IMR-90 (cell line): ENCODE measurements around the gene TNFRSF4. TPM values are rescaled to one million over a fixed set of nuclear protein-coding genes. Genes with fewer than 3 reads are reported as not detected.

Source experiments
- ATAC-seq: fragments of 200-7000 bp; cut with Tn5 transposase; 2 replicates; pipeline ENCODE4 v1.9.1; 2020; ENCODE audit warnings: low read depth, mild to moderate bottlenecking, moderate library complexity
- BruUV-seq: library from RNA; stranded (reverse); fragments of 400-500 nt; replicated peaks from 2 replicates; lab custom pipeline; 2021; lab: Mats Ljungman, UMichigan
- CTCF ChIA-PET: fragments of 300-600 bp; formaldehyde crosslinking; extraction: SDS; loops from one replicate; lab custom pipeline; 2021; ENCODE audit warnings: antibody characterized with exemption; lab: Yijun Ruan, JAX
- POLR2A ChIA-PET: fragments of 300-600 bp; sonication (Branson Sonifier 250); formaldehyde crosslinking; loops from one replicate; lab custom pipeline; 2022; ENCODE audit warnings: antibody characterized with exemption; ENCODE audit not compliant: unreplicated experiment; lab: Charles Lee
- DNase-seq: peaks from one replicate; pipeline ENCODE4 v3.0.0; 2013
- H2AFZ ChIP-seq: replicated peaks from 2 replicates; pipeline ENCODE3; 2013; ENCODE audit warnings: low read length, mild to moderate bottlenecking; ENCODE audit not compliant: poor library complexity
- H2AK5ac ChIP-seq: 2 replicates; pipeline ENCODE4 v1.6.1; 2013; ENCODE audit warnings: low read depth, low read length, inconsistent platforms
- H2AK9ac ChIP-seq: replicated peaks from 2 replicates; pipeline ENCODE3; 2013; ENCODE audit warnings: mild to moderate bottlenecking, low read depth, low read length, moderate library complexity; ENCODE audit not compliant: poor library complexity
- H2BK120ac ChIP-seq: 2 replicates; pipeline ENCODE4 v1.6.1; 2013; ENCODE audit warnings: low read depth, low read length, inconsistent platforms
- H2BK15ac ChIP-seq: 3 replicates; pipeline ENCODE4 v1.6.1; 2013; ENCODE audit warnings: low read depth, low read length, inconsistent platforms
- H2BK20ac ChIP-seq: 2 replicates; pipeline ENCODE4 v1.6.1; 2013; ENCODE audit warnings: low read depth, mild to moderate bottlenecking, inconsistent platforms, low read length, moderate library complexity
- H2BK5ac ChIP-seq: 2 replicates; pipeline ENCODE4 v1.6.1; 2013; ENCODE audit warnings: mild to moderate bottlenecking, low read depth, low read length, inconsistent platforms; ENCODE audit not compliant: poor library complexity, severe bottlenecking
- H3K14ac ChIP-seq: replicated peaks from 2 replicates; pipeline ENCODE4 v1.6.1; 2013; ENCODE audit warnings: low read depth, low read length, inconsistent platforms
- H3K18ac ChIP-seq: 2 replicates; pipeline ENCODE4 v1.6.1; 2013; ENCODE audit warnings: low read depth, low read length, control low read depth
- H3K23ac ChIP-seq: 2 replicates; pipeline ENCODE4 v1.6.1; 2013; ENCODE audit warnings: low read depth, low read length, inconsistent platforms
- H3K27ac ChIP-seq: 2 replicates; pipeline ENCODE4 v1.5.1; 2013; ENCODE audit warnings: mild to moderate bottlenecking, control low read depth, low read length; ENCODE audit not compliant: insufficient read depth
- H3K27me3 ChIP-seq: 2 replicates; pipeline ENCODE4 v1.6.1; 2013; ENCODE audit warnings: low read length; ENCODE audit not compliant: control insufficient read depth, insufficient read depth
- H3K36me3 ChIP-seq: 2 replicates; pipeline ENCODE4 v1.6.1; 2013; ENCODE audit warnings: low read length, mixed read lengths; ENCODE audit not compliant: control insufficient read depth, insufficient read depth
- H3K4ac ChIP-seq: 2 replicates; pipeline ENCODE4 v1.6.1; 2013; ENCODE audit warnings: low read depth, low read length, inconsistent platforms
- H3K4me1 ChIP-seq: 2 replicates; pipeline ENCODE4 v1.6.1; 2013; ENCODE audit warnings: low read length, mixed read lengths; ENCODE audit not compliant: control insufficient read depth, insufficient read depth
- H3K4me2 ChIP-seq: 2 replicates; pipeline ENCODE4 v1.6.1; 2013; ENCODE audit warnings: low read depth, mild to moderate bottlenecking, control low read depth, low read length, moderate library complexity
- H3K4me3 ChIP-seq: 2 replicates; pipeline ENCODE4 v1.5.1; 2013; ENCODE audit warnings: low read depth, mild to moderate bottlenecking, control low read depth, low read length, moderate library complexity; ENCODE audit not compliant: insufficient read depth
- H3K56ac ChIP-seq: 2 replicates; pipeline ENCODE4 v1.6.1; 2013; ENCODE audit warnings: low read length, inconsistent platforms; ENCODE audit not compliant: insufficient read depth; ENCODE audit errors: extremely low read depth
- H3K79me1 ChIP-seq, 2 experiments: 2 replicates each; pipeline ENCODE4 v1.6.1; 2013; ENCODE audit warnings: low read length in 2 of 2, inconsistent platforms in 1 of 2, low read depth in 1 of 2
- H3K9ac ChIP-seq: 2 replicates; pipeline ENCODE4 v1.6.1; 2013; ENCODE audit warnings: low read depth, low read length, control low read depth
- H3K9me1 ChIP-seq: 2 replicates; pipeline ENCODE4 v1.6.1; 2013; ENCODE audit warnings: low read length, inconsistent platforms; ENCODE audit not compliant: insufficient read depth
- H3K9me3 ChIP-seq: 2 replicates; pipeline ENCODE4 v1.6.1; 2013; ENCODE audit warnings: low read length; ENCODE audit not compliant: control insufficient read depth, insufficient read depth
- H4K20me1 ChIP-seq: 2 replicates; pipeline ENCODE4 v1.6.1; 2013; ENCODE audit warnings: low read length, inconsistent platforms; ENCODE audit not compliant: insufficient read depth
- H4K5ac ChIP-seq: 2 replicates; pipeline ENCODE4 v1.6.1; 2013; ENCODE audit warnings: mild to moderate bottlenecking, low read depth, low read length, control low read depth
- H4K8ac ChIP-seq, 2 experiments: 2 replicates each; pipeline ENCODE4 v1.6.1; 2013; ENCODE audit warnings: low read depth in 2 of 2, low read length in 2 of 2, control low read depth in 1 of 2, inconsistent platforms in 1 of 2
- H4K91ac ChIP-seq: 2 replicates; pipeline ENCODE4 v1.6.1; 2013; ENCODE audit warnings: low read depth, low read length, inconsistent platforms; ENCODE audit not compliant: insufficient read depth
- BHLHE40 ChIP-seq: fragments of 150-350 bp; IDR thresholded peaks from 2 replicates; pipeline ENCODE4 v1.6.1; 2016; ENCODE audit warnings: mild to moderate bottlenecking, low read depth, low read length
- CEBPB ChIP-seq: IDR thresholded peaks from 2 replicates; pipeline ENCODE4 v1.6.1; 2012; ENCODE audit warnings: low read depth, low read length, improper control_type of control experiment
- FOS ChIP-seq: fragments of 150-350 bp; IDR thresholded peaks from 2 replicates; pipeline ENCODE4 v1.6.1; 2016; ENCODE audit warnings: low read depth, low read length
- MXI1 ChIP-seq: IDR thresholded peaks from 2 replicates; pipeline ENCODE4 v1.6.1; 2012; ENCODE audit warnings: low read depth, mild to moderate bottlenecking, low read length, moderate library complexity, borderline replicate concordance
- POLR2A ChIP-seq: IDR thresholded peaks from 2 replicates; pipeline ENCODE4 v1.6.1; 2012; ENCODE audit warnings: mild to moderate bottlenecking, low read depth, low read length
- RAD21 ChIP-seq: IDR thresholded peaks from 2 replicates; pipeline ENCODE4 v1.6.1; 2012; ENCODE audit warnings: low read length, improper control_type of control experiment
- WGBS, 2 experiments: methylation state at CpG; one replicate each; pipeline versions ENCODE4 v1.1.5 to v1.1.7; 2013; ENCODE audit warnings: missing lambda C conversion rate in 2 of 2; ENCODE audit not compliant: insufficient read length in 1 of 2; ENCODE audit errors: extremely low coverage in 2 of 2; 5-methylcytosine and 5-hydroxymethylcytosine counted together
- dilution Hi-C: fragments of 300-500 bp; cut with HindIII; formaldehyde crosslinking; loops from one replicate; pipeline ENCODE4 v1.14.3; 2018; ENCODE audit warnings: low sequenced_read_pairs; ENCODE audit not compliant: unreplicated experiment
- in situ Hi-C: fragments of 300-500 bp; cut with MboI; formaldehyde crosslinking; loops from 3 replicates; pipeline ENCODE4 v1.14.3; 2019; ENCODE audit warnings: low sequenced_read_pairs, inconsistent platforms, mixed read lengths
- intact Hi-C: fragments of 100-400 bp; cut with micrococcal nuclease; formaldehyde crosslinking; loops from 2 replicates; pipeline ENCODE4 v1.10.0; 2022
- polyA plus RNA-seq, 3 experiments: library from polyadenylated mRNA; depleted of rRNA; stranded (reverse); fragments of >200 nt; gene quantifications; 2 replicates each; pipeline ENCODE4 v1.2.3, GENCODE V29; 2012; ENCODE audit warnings: low replicate concordance in 1 of 3
- total RNA-seq: library from RNA; depleted of rRNA; stranded (reverse); fragments of >200 nt; gene quantifications from 2 replicates; pipeline ENCODE4 v1.2.3, GENCODE V29; 2012

The TNFRSF4 gene
- total and polyA plus RNA-seq, 2 of the 4 experiments (the other 2 are of a cell fraction): 0.15 TPM; not detected in 1

DNA sequence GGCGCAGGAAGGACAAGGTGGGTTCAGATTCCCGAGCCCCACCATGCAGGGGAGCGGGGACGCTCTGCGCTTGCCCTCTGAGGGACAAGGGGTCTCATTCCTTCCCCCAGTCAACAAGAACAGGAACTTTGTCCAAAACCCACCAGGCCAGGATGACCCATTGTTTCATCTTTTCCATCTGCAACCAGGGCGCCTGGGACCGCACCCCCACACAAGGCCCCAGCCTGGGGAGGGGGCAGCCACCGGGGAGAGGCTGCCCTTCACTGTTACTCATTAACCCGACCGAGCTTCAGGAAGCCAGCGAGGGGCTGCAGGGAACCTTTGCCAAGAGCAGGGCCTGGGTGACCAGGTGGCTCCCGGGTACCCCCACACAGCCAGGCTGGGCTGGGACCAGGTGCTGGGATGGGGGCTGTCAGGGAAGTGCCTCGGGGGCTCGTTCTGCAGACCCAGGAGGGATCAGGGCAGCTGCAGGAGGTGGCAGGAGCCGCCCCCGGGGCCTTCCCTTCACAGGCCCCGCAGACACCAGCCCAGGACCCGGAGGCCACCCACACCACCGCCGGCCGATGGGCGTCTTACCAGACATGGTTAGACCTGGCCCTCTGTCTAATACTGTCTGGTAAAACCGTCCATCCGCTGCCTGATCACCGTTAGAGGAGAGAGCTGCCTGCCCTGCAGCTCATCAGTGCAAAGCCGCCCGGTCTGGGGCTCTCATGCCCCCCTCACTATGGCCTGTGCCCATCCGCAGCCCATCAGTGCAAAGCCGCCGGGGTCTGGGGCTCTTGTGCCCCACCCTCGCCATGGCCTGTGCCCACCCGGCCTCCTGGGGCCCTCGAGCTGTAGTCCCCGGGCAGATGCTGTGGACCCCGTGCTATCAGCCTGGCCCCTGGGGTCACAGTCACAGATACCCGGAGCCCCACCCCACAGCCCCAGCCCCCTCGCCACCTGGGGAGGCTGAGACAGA is 45.2 kb downstream of the TNFRSF4 start (continued):
- TF ChIP-seq BHLHE40 (no peak), POLR2A (no peak)

DNA sequence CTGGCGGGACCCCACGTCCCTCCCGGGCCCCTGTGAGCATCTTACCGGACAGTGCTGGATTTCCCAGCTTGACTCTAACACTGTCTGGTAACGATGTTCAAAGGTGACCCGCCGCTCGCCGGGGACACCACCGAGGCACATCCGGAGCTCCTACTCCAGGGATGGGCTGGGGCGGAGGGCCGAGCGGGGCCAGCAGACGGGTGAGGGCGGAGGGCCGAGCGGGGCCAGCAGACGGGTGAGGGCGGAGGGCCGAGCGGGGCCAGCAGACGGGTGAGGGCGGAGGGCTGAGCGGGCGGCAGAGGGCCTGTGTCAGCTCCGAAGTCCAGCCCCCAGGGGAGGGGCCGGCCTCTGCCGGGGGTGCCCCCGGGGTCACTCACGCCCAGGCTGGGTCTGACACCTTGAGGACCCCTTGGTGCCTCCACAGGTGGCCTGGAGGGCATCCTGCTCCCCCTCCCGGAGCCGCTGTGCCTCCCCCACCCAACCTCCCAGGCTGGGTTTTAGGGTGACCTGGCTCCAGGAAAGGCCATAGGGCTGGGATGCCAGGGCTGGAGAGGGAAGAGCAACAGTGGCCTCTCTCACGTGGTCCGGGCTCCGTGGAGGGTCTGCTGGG is 46.0 kb downstream of the TNFRSF4 start:
- no peak overlapping the region for H3K4ac ChIP-seq
- CTCF ChIA-PET: no interaction called here
- DNase-seq (no peak), ATAC-seq (no peak)
- H4K91ac ChIP-seq: no peak overlapping the region
- no peaks in the 10 kb centered on the region for H3K9me3 ChIP-seq
- H2BK20ac ChIP-seq: no peak overlapping the region
- H3K14ac ChIP-seq: no peak overlapping the region
- H3K4me2 ChIP-seq: no peak overlapping the region
- POLR2A ChIA-PET: no interaction called here
- no peaks in the 10 kb centered on the region for H3K9me1 ChIP-seq
- BruUV-seq: no TSS peak
- peaks cover 49% of the 10 kb centered on the region for H3K27me3 ChIP-seq
- no peak for TF ChIP-seq RAD21
- no peak for TF ChIP-seq MXI1
- TF ChIP-seq CEBPB: no peak
- TF ChIP-seq FOS: no peak
- no peak overlapping the region for H3K9ac ChIP-seq
- H4K8ac ChIP-seq: no peak overlapping the region
- intact Hi-C loops (no loop called here), in situ Hi-C loops (no loop called here), dilution Hi-C loops (no loop called here)
- H3K27ac ChIP-seq: no peak overlapping the region
- WGBS, 2 experiments: 80% methylated on average over 8 of the region's 36 CpGs; no CpG with 5 or more reads in 1 of the 2 experiments
- no peak overlapping the region for H2AFZ ChIP-seq
- H3K79me1 ChIP-seq: no peaks in the 10 kb centered on the region
- no peak overlapping the region for H2BK5ac ChIP-seq
- no peaks in the 10 kb centered on the region for H3K4me1 ChIP-seq
- H2BK15ac ChIP-seq: no peak overlapping the region
- no peak overlapping the region for H2BK120ac ChIP-seq
- no peak overlapping the region for H2AK9ac ChIP-seq
- H2AK5ac ChIP-seq: no peak overlapping the region
- H3K36me3 ChIP-seq: no peaks in the 10 kb centered on the region
- no peak overlapping the region for H3K56ac ChIP-seq
- no peak overlapping the region for H4K5ac ChIP-seq
- no peak overlapping the region for H3K18ac ChIP-seq
- no peak overlapping the region for H3K23ac ChIP-seq
- H4K20me1 ChIP-seq: no peaks in the 10 kb centered on the region; the same call in 1 of the 2 replicates
- no peak overlapping the region for H3K4me3 ChIP-seq
